ENCODE data around the gene MRPL44. TPM values are rescaled to one million over a fixed set of nuclear protein-coding genes. Genes with fewer than 3 reads are reported as not detected.

MRPL44 gene
- total RNA-seq (23.4 and 26.7 TPM in 2 replicates), polyA plus RNA-seq (8.9 and 13.9 TPM in 2 replicates), polyA minus RNA-seq (13.8 and 14.7 TPM in 2 replicates)
- 36.6 TPM for total RNA-seq (2013)

DNA sequence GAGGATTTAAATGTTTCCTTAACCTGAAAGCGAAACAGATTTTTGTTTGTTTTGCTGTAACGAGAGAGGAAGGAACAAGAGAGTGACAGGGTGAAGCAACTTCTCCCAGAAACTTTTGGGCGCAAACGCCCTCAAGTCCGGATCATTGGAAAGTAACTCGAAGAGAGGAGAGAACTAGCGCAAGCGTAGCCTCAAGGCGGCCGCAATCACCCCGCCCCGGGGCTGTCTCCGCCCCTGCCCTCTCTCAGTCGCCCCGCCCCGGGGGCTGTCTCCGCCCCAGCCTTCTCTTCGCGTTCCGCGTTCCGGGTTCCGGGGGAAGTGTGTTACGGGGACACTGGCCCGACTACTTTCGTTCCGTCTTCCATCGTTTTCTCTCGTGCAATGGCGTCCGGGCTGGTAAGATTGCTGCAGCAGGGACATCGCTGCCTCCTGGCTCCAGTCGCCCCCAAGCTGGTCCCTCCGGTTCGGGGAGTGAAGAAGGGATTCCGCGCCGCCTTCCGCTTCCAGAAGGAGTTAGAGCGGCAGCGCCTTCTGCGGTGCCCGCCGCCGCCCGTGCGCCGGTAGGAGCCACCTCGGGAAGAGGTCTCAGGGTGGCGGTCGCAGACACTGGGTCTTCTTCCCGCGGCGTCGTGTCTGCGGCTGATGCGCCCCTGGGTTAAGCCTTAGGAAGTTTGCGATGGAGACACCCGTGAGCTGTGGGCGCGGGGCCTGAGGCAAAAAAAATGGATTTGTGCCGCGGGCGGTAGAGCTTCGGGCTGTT, at the start of gene MRPL44:
Gene MRPL44, plus strand, starts transcription at position 372 of the 760 bp plus-strand sequence. Its CDS starts 10 bp downstream, at position 382.
- Histone ChIP-seq H3K9me3 (ENCODE audit: control extremely low read depth in 1 of 3, control insufficient read depth in 2 of 3, insufficient read depth in 1 of 3, low read length in 2 of 3) (no peaks in the 10 kb centered on the region), H3K4me1 (ENCODE audit: control insufficient read depth in 2 of 2, insufficient read depth in 2 of 2, low read length in 2 of 2) (peaks cover 48 to 52% of the 10 kb centered on the region in 2 donors), H3K36me3 (replicated peaks in 1 of 2; ENCODE audit: control extremely low read depth in 1 of 2, control insufficient read depth in 1 of 2, extremely low read depth in 1 of 2, insufficient read depth in 2 of 2, low read length in 1 of 2) (peaks cover 4 to 24% of the 10 kb centered on the region in 2 experiments), H3K27ac (ENCODE audit: low read length in 2 of 2) (peak within 1 kb of the TSS; percentile 72 to 78), H3K79me2 (ENCODE audit: control insufficient read depth, insufficient read depth, low read length) (peaks cover 49% of the 10 kb centered on the region), H3K4me2 (replicated peaks; ENCODE audit: low read depth, low read length, poor library complexity, severe bottlenecking) (peak within 1 kb of the TSS; percentile 74), H2AFZ (ENCODE audit: insufficient read depth, low read depth, low read length, poor library complexity, severe bottlenecking) (peak within 1 kb of the TSS; percentile 94), H4K20me1 (ENCODE audit: control insufficient read depth, insufficient read depth, low read length, poor library complexity, severe bottlenecking) (peaks cover 20% of the 10 kb centered on the region), H3K4me3 (ENCODE audit: control extremely low read depth in 1 of 5, extremely low read depth in 1 of 5, insufficient read depth in 1 of 5, low read depth in 2 of 5, low read length in 4 of 5) (peak within 1 kb of the TSS; percentile 66 to 94 (median 86)), H3K9ac (ENCODE audit: low read length) (peak within 1 kb of the TSS; percentile 81), H3K27me3 (replicated peaks in 1 of 4; ENCODE audit: control extremely low read depth in 1 of 4, control insufficient read depth in 3 of 4, insufficient read depth in 4 of 4, low read length in 3 of 4) (no peaks in the 10 kb centered on the region)
- CTCF ChIA-PET = interaction anchor here (0.8 to 1.8 kb wide), 6 partner anchors 12 to 77 kb away, joined by 3 to 15 read pairs (median 3); no protein-coding TSS in a partner anchor
- ATAC-seq (ENCODE audit: low read depth) (peak; percentile 99), DNase-seq (peak; percentile 96)
- Mint-ChIP-seq H3K4me3 (peak within 1 kb of the TSS; percentile 94), H3K27me3 (no peaks in the 10 kb centered on the region), H3K4me1 (peaks cover 67% of the 10 kb centered on the region), H3K9me3 (ENCODE audit: insufficient read depth) (no peaks in the 10 kb centered on the region), H3K27ac (peak within 1 kb of the TSS; percentile 97)
- TF ChIP-seq, protein P1, sequence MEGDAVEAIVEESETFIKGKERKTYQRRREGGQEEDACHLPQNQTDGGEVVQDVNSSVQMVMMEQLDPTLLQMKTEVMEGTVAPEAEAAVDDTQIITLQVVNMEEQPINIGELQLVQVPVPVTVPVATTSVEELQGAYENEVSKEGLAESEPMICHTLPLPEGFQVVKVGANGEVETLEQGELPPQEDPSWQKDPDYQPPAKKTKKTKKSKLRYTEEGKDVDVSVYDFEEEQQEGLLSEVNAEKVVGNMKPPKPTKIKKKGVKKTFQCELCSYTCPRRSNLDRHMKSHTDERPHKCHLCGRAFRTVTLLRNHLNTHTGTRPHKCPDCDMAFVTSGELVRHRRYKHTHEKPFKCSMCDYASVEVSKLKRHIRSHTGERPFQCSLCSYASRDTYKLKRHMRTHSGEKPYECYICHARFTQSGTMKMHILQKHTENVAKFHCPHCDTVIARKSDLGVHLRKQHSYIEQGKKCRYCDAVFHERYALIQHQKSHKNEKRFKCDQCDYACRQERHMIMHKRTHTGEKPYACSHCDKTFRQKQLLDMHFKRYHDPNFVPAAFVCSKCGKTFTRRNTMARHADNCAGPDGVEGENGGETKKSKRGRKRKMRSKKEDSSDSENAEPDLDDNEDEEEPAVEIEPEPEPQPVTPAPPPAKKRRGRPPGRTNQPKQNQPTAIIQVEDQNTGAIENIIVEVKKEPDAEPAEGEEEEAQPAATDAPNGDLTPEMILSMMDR (IDR thresholded peaks at IDR 0.05) = no peak
- no peak for TF ChIP-seq EZH2 (IDR thresholded peaks at IDR 0.05; ENCODE audit: borderline replicate concordance, insufficient read depth, low read depth, low read length, poor library complexity, severe bottlenecking)
- POLR2A ChIA-PET = interaction anchor here (0.8 to 1.6 kb wide), 2 partner anchors 12 to 76 kb away, joined by 3 to 6 read pairs; partner anchors contain the start of gene WDFY1
- WGBS (ENCODE audit: insufficient coverage) = under 1% methylated on average over 65 of the region's 65 CpGs
- intact Hi-C loops (cut with micrococcal nuclease) = loop anchor here (1.0 to 10.0 kb wide), 8 partner anchors 12 to 1302 kb away; partner anchors contain the start of genes AP1S3, CUL3, FARSB and WDFY1
